AG09309 (cell line): ENCODE measurements around the gene LTBP1.

Experiments used
- DNase-seq: peaks from one replicate; pipeline ENCODE4 v3.0.0-alpha.2; 2010; ENCODE audit warnings: low read depth
- H3K4me3 ChIP-seq: 2 replicates; pipeline ENCODE4 v1.5.1; 2011; ENCODE audit warnings: mild to moderate bottlenecking, low read depth, low read length, moderate library complexity; ENCODE audit not compliant: control insufficient read depth
- CTCF ChIP-seq: IDR thresholded peaks from 2 replicates; pipeline ENCODE4 v1.5.1; 2011; ENCODE audit warnings: mild to moderate bottlenecking, low read depth, low read length, inconsistent platforms; ENCODE audit not compliant: insufficient read depth, control insufficient read depth; ENCODE audit errors: missing control alignments

LTBP1 gene

DNA sequence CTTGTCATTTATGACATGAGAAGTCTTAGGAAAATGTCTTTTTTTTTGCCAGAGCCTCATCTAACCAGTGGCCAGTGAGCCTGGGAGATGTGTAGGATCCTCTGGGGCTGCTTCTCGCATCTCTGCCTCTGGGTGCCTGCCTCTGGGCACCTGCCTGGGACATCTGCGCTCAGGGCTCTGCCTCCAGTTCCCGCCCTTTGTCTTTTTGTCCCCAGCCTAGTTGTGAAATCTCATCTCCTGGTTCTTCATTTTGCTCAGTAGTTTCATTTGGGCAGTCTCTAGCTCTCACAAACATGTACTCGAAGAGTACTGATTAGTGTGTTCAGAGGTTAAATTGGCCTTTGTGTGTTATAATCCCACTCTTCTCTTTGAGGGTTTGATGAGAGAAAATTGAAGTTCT is 92.0 kb downstream of the LTBP1 start:
- H3K4me3 ChIP-seq: no peak overlapping the region
- TF ChIP-seq CTCF: no peak

DNA sequence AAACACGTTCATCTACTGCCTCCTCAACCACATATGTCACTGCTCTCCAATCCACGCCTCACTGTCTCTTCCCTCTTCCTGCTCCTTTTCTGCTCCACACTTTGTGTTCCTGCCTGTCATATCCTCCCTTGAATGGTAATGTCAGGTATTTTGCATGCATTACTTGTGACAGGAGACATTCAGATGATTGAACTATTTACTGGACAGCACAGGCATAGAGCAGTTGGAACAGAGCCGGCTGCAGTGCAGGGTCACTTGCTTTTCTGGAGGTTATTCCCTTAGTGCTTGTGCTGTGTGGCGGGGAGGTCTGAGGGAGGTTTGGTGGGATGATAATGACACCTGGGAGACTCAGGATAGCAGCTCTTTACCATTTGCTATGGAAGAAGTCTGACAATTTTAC is 93.8 kb downstream of the LTBP1 start:
- TF ChIP-seq CTCF: no peak
- DNase-seq: no peak

More for the DNA sequence above, 92.0 kb downstream of the LTBP1 start:
- no peak for DNase-seq

DNA sequence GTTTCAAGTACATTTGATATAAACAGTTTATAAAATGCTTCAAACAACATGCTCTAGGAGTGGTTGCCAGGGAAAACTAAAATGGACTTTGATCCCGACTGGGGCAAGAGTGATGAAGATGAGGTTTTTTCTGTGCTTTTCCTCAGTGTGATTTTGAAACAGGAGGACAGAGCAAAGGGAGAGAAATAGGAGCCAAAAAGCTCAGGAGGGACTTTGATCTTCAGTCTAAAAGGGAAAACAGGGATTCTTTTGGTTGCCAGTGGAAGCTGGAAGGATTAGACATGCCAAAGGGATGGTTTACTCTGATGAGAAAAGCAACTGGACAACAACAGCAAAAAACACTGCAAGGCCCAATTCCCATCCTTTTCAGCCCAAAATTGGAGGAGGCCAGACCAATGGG is 95.5 kb downstream of the LTBP1 start:
- no peak for TF ChIP-seq CTCF
- H3K4me3 ChIP-seq: no peak overlapping the region
- DNase-seq: no peak

More for the DNA sequence above, 93.8 kb downstream of the LTBP1 start:
- no peak overlapping the region for H3K4me3 ChIP-seq

DNA sequence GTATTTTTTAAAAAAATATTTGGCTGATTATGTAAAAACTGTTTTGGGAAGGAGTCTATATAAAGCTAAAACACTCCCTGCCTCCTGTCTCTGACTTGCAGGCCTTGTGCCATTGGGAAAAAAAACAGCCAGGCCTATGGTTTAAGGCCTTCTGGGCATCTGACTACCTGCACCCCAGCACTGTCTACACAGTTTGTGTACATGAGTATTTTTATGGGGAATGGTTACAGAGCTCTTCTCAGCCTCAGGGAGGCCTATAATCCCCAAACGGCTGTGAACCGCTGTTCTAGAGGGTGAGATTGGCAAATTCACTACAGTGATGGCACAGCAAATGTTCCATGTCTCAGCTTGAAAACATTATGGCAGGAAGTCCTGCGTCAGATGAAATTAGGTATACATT is 96.1 kb downstream of the LTBP1 start:
- DNase-seq: no peak
- no peak overlapping the region for H3K4me3 ChIP-seq
- no peak for TF ChIP-seq CTCF

GRCh38 chr2:33047939-33048338 is 101.2 kb downstream of the LTBP1 start:
- H3K4me3 ChIP-seq: no peak overlapping the region
- no peak for DNase-seq
- no peak for TF ChIP-seq CTCF

GRCh38 chr2:33051586-33052360 is 105.0 kb downstream of the LTBP1 start:
- peak; percentile 98 for DNase-seq
- TF ChIP-seq CTCF: no peak
- no peak overlapping the region for H3K4me3 ChIP-seq
